DOHH2 (cell line): ENCODE data around the gene NCAPG2.

ENCODE experiments used
- H3F3A ChIP-seq: fragments of 200-600 bp; sonication (generic), shearing (Covaris generic); 2 replicates; pipeline ENCODE4 v1.6.0; 2016; ENCODE audit warnings: antibody characterized with exemption, mild to moderate bottlenecking; ENCODE audit not compliant: control insufficient read depth, insufficient read depth
- H3K27ac ChIP-seq: fragments of 200-600 bp; sonication (generic); 2 replicates; pipeline ENCODE4 v1.5.1; 2014; ENCODE audit warnings: low read depth, mild to moderate bottlenecking, low read length, moderate library complexity
- H3K27me3 ChIP-seq: fragments of 200-600 bp; sonication (generic); 2 replicates; pipeline ENCODE4 v1.6.1; 2014; ENCODE audit warnings: mild to moderate bottlenecking, low read length, mixed read lengths; ENCODE audit not compliant: control insufficient read depth
- H3K36me3 ChIP-seq: fragments of 200-600 bp; sonication (generic); 2 replicates; pipeline ENCODE4 v1.6.1; 2014; ENCODE audit warnings: mild to moderate bottlenecking, low read length, moderate library complexity, mixed read lengths; ENCODE audit not compliant: control insufficient read depth
- H3K4me1 ChIP-seq: fragments of 200-600 bp; sonication (generic); 2 replicates; pipeline ENCODE4 v1.6.1; 2014; ENCODE audit warnings: mild to moderate bottlenecking, low read length, mixed read lengths; ENCODE audit not compliant: control insufficient read depth
- H3K4me2 ChIP-seq: fragments of 200-600 bp; sonication (generic); 2 replicates; pipeline ENCODE4 v1.6.0; 2014; ENCODE audit warnings: mild to moderate bottlenecking, low read length, moderate library complexity
- H3K4me3 ChIP-seq: fragments of 200-600 bp; sonication (generic); 2 replicates; pipeline ENCODE4 v1.5.1; 2014; ENCODE audit warnings: mild to moderate bottlenecking, low read length, mixed read lengths
- H3K79me2 ChIP-seq: fragments of 200-600 bp; sonication (generic); 2 replicates; pipeline ENCODE4 v1.6.1; 2014; ENCODE audit warnings: mild to moderate bottlenecking, low read length, mixed read lengths; ENCODE audit not compliant: control insufficient read depth
- H3K9me2 ChIP-seq: fragments of 200-600 bp; sonication (generic); replicated peaks from 2 replicates; pipeline ENCODE4 v1.6.1; 2014; ENCODE audit warnings: mild to moderate bottlenecking, low read length, mixed read lengths; ENCODE audit not compliant: control insufficient read depth
- H3K9me3 ChIP-seq: fragments of 200-600 bp; sonication (generic); 2 replicates; pipeline ENCODE4 v1.6.1; 2014; ENCODE audit warnings: antibody characterized with exemption, low read length, mixed read lengths; ENCODE audit not compliant: control insufficient read depth, insufficient read depth
- H4K20me1 ChIP-seq: fragments of 200-600 bp; sonication (generic); 2 replicates; pipeline ENCODE4 v1.6.0; 2014; ENCODE audit warnings: low read depth, mild to moderate bottlenecking, antibody characterized with exemption, low read length, moderate library complexity; ENCODE audit not compliant: control insufficient read depth, insufficient read depth
- EZH2phosphoT487 ChIP-seq: fragments of 200-600 bp; sonication (generic); IDR thresholded peaks from 2 replicates; pipeline ENCODE4 v1.6.1; 2017; ENCODE audit warnings: borderline replicate concordance, mild to moderate bottlenecking, antibody characterized with exemption, low read length, moderate library complexity, mixed read lengths
- TF ChIP-seq, protein P1 (sequence below): fragments of 200-600 bp; sonication (generic); IDR thresholded peaks from one replicate; pipeline ENCODE4 v1.5.1; 2014; ENCODE audit warnings: antibody characterized with exemption, mild to moderate bottlenecking, low read depth, low read length; ENCODE audit not compliant: poor library complexity, severe bottlenecking

NCAPG2 gene

DNA sequence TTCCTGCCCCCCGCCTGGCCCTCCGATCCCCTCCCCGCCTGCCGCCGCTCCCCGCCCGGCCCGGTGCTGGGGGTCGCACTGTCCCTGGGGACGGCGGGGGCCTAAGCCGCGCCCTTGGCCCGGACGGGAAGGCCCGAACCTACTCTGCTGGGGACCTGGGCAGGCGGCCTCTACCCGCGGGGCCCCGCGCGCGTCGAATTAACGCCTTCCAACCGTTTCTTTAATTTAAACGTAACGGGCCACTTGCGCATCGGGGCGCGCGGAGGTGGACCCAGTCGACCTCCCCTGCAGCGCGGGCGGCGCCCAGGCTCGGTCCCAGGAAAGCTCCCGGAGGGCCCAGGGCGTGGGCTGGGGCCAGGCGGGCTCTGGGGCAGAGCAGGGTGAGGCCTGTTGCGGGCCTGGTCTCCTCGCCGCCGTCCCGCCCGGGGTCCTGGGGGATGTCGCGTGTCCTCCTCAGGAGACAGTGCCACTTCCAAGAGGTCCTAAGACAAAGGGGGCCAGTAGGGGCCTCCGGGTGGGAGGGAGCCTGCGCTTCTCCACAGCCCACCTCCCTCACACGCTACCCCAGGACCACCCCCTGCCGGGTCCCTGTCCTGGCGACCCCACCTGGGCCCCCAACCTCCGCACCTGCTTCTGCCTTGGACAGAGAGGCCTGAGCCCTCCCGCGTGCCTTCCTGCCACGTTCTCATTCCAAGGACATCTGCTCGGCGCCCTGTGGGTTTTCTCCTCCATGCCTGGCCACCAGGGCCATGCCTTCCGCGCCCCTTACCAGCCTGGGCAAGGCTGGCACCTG lies 116.3 kb downstream of the NCAPG2 start:
- no peak overlapping the region for H3K4me3 ChIP-seq
- H3K27ac ChIP-seq, result no peak overlapping the region
- H3K4me2 ChIP-seq, result no peak overlapping the region
- H3K79me2 ChIP-seq, result no peaks in the 10 kb centered on the region
- H3K27me3 ChIP-seq, result no peaks in the 10 kb centered on the region
- H3F3A ChIP-seq, result no peaks in the 10 kb centered on the region
- no peaks in the 10 kb centered on the region for H4K20me1 ChIP-seq
- no peaks in the 10 kb centered on the region for H3K36me3 ChIP-seq
- no peaks in the 10 kb centered on the region for H3K9me2 ChIP-seq
- H3K9me3 ChIP-seq, result peaks cover 11% of the 10 kb centered on the region; the same call in 1 of the 2 replicates
- no peaks in the 10 kb centered on the region for H3K4me1 ChIP-seq
- no peak for TF ChIP-seq EZH2phosphoT487
- TF ChIP-seq, protein P1, sequence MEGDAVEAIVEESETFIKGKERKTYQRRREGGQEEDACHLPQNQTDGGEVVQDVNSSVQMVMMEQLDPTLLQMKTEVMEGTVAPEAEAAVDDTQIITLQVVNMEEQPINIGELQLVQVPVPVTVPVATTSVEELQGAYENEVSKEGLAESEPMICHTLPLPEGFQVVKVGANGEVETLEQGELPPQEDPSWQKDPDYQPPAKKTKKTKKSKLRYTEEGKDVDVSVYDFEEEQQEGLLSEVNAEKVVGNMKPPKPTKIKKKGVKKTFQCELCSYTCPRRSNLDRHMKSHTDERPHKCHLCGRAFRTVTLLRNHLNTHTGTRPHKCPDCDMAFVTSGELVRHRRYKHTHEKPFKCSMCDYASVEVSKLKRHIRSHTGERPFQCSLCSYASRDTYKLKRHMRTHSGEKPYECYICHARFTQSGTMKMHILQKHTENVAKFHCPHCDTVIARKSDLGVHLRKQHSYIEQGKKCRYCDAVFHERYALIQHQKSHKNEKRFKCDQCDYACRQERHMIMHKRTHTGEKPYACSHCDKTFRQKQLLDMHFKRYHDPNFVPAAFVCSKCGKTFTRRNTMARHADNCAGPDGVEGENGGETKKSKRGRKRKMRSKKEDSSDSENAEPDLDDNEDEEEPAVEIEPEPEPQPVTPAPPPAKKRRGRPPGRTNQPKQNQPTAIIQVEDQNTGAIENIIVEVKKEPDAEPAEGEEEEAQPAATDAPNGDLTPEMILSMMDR, result no peak

DNA sequence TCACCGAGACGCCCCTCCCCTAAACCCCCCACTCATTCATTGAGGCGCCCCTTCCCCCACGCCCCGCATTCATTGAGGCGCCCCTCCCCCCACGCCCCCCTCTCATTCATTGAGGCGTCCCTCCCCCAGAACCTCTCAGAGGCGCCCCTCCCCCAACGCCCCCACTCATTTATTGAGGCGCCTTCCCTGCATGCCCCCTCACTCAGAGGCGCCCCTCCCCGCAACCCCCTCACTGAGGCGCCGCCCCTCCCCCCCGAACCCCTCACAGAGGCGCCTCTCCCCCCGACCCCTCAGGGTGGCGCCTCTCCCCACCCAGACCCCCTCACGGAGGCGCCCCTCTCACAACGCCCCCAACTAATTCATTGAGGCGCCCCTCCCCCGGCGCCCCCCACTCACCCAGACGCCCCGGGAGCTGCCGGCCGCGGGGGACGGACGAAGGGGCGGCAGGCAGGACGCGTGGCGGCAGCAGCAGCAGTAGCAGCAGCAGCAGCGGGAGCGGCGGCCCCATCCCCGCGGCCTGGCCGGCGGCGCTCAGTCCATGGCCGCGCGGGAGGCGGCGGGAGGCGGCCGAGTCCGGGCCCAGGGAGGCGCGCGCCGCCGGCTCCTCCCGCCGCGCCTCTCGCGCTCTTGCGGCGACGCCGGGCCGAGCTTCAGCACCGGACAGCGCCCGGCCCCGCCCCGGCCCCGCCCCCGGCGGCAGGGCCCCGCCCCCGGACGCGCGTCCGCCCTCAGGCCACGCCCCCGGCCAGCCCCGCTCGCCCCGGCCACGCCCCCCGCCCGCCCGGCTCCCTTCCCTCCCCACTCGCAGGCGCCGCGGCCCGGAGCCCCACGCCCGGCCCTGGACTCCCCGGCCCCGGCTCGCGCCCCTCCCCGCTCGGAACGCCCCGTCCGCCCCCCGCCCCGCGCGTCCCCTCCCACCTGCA lies 117.2 kb downstream of the NCAPG2 start, which contains the start of gene PTPRN2:
Gene PTPRN2, minus strand, starts transcription at position 662 of the 923 bp plus-strand sequence.
- no peak within 1 kb of the TSS for H3K27ac ChIP-seq
- no peak within 1 kb of the TSS for H3K4me2 ChIP-seq
- TF ChIP-seq EZH2phosphoT487, result no peak
- TF ChIP-seq, protein P1, result no peak
- H3K9me3 ChIP-seq, result peaks cover 11% of the 10 kb centered on the region; the same call in 1 of the 2 replicates
- H3K4me3 ChIP-seq, result no peak within 1 kb of the TSS
- no peaks in the 10 kb centered on the region for H3K36me3 ChIP-seq
- no peaks in the 10 kb centered on the region for H3K4me1 ChIP-seq
- no peaks in the 10 kb centered on the region for H3F3A ChIP-seq
- no peaks in the 10 kb centered on the region for H3K27me3 ChIP-seq
- no peaks in the 10 kb centered on the region for H3K9me2 ChIP-seq
- H3K79me2 ChIP-seq, result no peaks in the 10 kb centered on the region
- no peaks in the 10 kb centered on the region for H4K20me1 ChIP-seq

DNA sequence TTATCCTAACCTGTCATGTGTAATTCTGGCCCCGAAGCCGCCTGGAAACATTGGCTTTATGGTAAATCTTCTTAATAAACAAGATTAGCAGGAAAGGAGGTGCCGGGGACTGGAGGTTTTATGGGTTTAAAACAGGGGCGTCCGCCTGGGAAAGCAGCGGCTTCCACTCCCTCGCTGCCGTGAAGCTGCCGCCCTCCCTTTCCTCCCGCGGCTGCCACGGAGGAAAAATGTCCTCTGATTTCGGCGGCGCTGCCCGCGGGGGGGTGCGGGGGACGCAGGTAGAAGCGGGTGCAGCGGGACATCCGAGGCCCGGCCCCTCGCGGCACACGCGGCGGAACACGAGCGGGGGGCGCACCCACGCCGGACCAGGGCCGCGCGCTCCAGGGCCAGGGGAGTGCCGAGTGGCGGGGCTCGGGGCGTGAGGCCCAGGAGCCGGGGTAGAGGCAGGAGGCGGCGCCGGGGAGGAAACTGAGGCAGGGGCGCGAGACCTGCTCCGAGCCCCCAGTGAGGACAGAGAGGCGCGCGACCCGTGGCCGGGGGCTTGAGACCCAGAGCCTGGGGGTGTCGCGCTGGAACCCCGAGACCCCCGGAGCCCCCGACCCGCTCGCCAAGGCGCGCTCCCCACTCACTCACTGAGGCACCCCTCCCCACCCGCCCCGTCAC lies 118.0 kb downstream of the NCAPG2 start:
- no peak overlapping the region for H3K27ac ChIP-seq
- no peak for TF ChIP-seq EZH2phosphoT487
- TF ChIP-seq, protein P1, result no peak
- H3K4me3 ChIP-seq, result no peak overlapping the region
- H3K4me1 ChIP-seq, result peaks cover 2% of the 10 kb centered on the region; the same call in 1 of the 2 replicates
- H3F3A ChIP-seq, result no peaks in the 10 kb centered on the region
- no peak overlapping the region for H3K4me2 ChIP-seq
- no peaks in the 10 kb centered on the region for H3K36me3 ChIP-seq
- H3K9me2 ChIP-seq, result no peaks in the 10 kb centered on the region
- H3K27me3 ChIP-seq, result no peaks in the 10 kb centered on the region
- peaks cover 11% of the 10 kb centered on the region; the same call in 1 of the 2 replicates for H3K9me3 ChIP-seq
- no peaks in the 10 kb centered on the region for H4K20me1 ChIP-seq
- no peaks in the 10 kb centered on the region for H3K79me2 ChIP-seq
